Measurements from ENCODE around the gene DHX9. TPM values are rescaled to one million over a fixed set of nuclear protein-coding genes. Genes with fewer than 3 reads are reported as not detected.
A peak's percentile ranks its signal among the peaks of the same experiment; 100 is the strongest.

The DHX9 gene
- total RNA-seq (10 to 100 TPM; 48.0 to 69.4 (median 55.2) TPM), polyA plus RNA-seq (10 to 100 TPM; 19.5 to 62.9 TPM)
- long read RNA-seq, donor 1, full-length matches to known transcripts: 18 of 38 reads
- long read RNA-seq, donor 1, partial matches to known transcripts: 18 of 38 reads
- long read RNA-seq, donor 1, other reads (novel, unspliced or antisense): 2 of 38 reads
- long read RNA-seq, donor 2, full-length matches to known transcripts: 13 of 27 reads
- long read RNA-seq, donor 2, partial matches to known transcripts: 13 of 27 reads
- long read RNA-seq, donor 2, other reads (novel, unspliced or antisense): 1 of 27 reads
- long read RNA-seq, donor 3, full-length matches to known transcripts: 53 of 90 reads
- long read RNA-seq, donor 3, partial matches to known transcripts: 25 of 90 reads
- long read RNA-seq, donor 3, other reads (novel, unspliced or antisense): 12 of 90 reads

- Histone ChIP-seq H3K27ac (peak within 1 kb of the TSS; percentile 70 to 94 (median 92)), H3K27me3 (no peaks in the 10 kb centered on the region), H3K36me3 (peaks cover 0 to 23% (median 3%) of the 10 kb centered on the region in 9 donors), H3K4me1 (peaks cover 5 to 54% (median 34%) of the 10 kb centered on the region in 9 donors), H3K4me3 (peak within 1 kb of the TSS; percentile 60 to 93 (median 76)), H3K9me3 (no peaks in the 10 kb centered on the region)
- intact Hi-C loops (cut with DNase I): loop anchor here in 1 of 10 donors (2.0 to 5.0 kb wide), 2 partner anchors 51 to 237 kb away; partner anchors contain the start of genes NPL and RGS16
- ATAC-seq (peak; percentile 92 to 97 (median 94)), DNase-seq (peak; percentile 94 to 96)
- WGBS, 2 donors: 0% methylated on average over 89 to 92 of the region's 92 CpGs
- peak in 4 of 9 donors; percentile 15 to 43 (median 37) for TF ChIP-seq CTCF (IDR thresholded peaks at IDR 0.05)
These were observed at the start of gene DHX9 for GRCh38 chr1:182839209-182840066. DHX9 (plus strand) TSS chr1:182839347; CDS start chr1:182842567, 3,220 bp downstream.

GRCh38 chr1:182791281-182792179 is 47.6 kb upstream of the DHX9 start:
- Histone ChIP-seq H3K36me3 (peaks cover 0 to 32% (median 0%) of the 10 kb centered on the region in 9 donors), H3K4me1 (peaks cover 0 to 50% (median 7%) of the 10 kb centered on the region in 9 donors), H3K4me3 (peak overlapping the region in 1 of 10 donors; percentile 70), H3K27ac (peak overlapping the region in 1 of 10 donors; percentile 93), H3K27me3 (no peaks in the 10 kb centered on the region), H3K9me3 (no peaks in the 10 kb centered on the region)
- ATAC-seq: no peak
- whole genome bisulfite sequencing, 2 donors: 87 to 90% methylated on average over 8 of the region's 8 CpGs
- no peak for DNase-seq
- intact Hi-C loops (cut with DNase I): no loop called here
- TF ChIP-seq CTCF (IDR thresholded peaks at IDR 0.05): no peak

- H3K36me3 ChIP-seq: peaks cover 0 to 54% (median 0%) of the 10 kb centered on the region in 9 donors
- H3K4me3 ChIP-seq: no peak overlapping the region
- no peak for TF ChIP-seq CTCF (IDR thresholded peaks at IDR 0.05)
- no peaks in the 10 kb centered on the region for H3K27me3 ChIP-seq
- peaks cover 0 to 45% (median 7%) of the 10 kb centered on the region in 9 donors for H3K4me1 ChIP-seq
- DNase-seq: no peak
- 96 to 97% methylated on average over 2 of the region's 2 CpGs for WGBS, 2 donors
- no peaks in the 10 kb centered on the region for H3K9me3 ChIP-seq
- peak overlapping the region in 2 of 10 donors; percentile 60 to 90 for H3K27ac ChIP-seq
- no peak for ATAC-seq
- intact Hi-C loops (cut with DNase I): no loop called here
These were observed 45.1 kb upstream of the DHX9 start for GRCh38 chr1:182794091-182794490.
